Hepatocyte (in vitro differentiated cells): ENCODE data around the gene JAG1. TPM values are rescaled to one million over a fixed set of nuclear protein-coding genes. Genes with fewer than 3 reads are reported as not detected.

ENCODE experiments used
- DNase-seq: peaks from one replicate; pipeline ENCODE4 v3.0.0-alpha.2; 2016; ENCODE audit warnings: low spot score
- H2AFZ ChIP-seq: fragments of 200-600 bp; sonication (generic); 2 replicates; pipeline ENCODE4 v1.6.0; 2016; ENCODE audit warnings: antibody characterized with exemption, mild to moderate bottlenecking
- H3K27ac ChIP-seq: fragments of 200-600 bp; sonication (generic); 2 replicates; pipeline ENCODE4 v1.5.1; 2016; ENCODE audit warnings: mild to moderate bottlenecking
- H3K27me3 ChIP-seq: fragments of 200-600 bp; sonication (generic); 2 replicates; pipeline ENCODE4 v1.6.1; 2016
- H3K36me3 ChIP-seq: fragments of 200-600 bp; sonication (generic); replicated peaks from 2 replicates; pipeline ENCODE4 v1.5.1; 2016; ENCODE audit warnings: low read depth; ENCODE audit not compliant: insufficient read depth
- H3K4me1 ChIP-seq: fragments of 200-600 bp; sonication (generic); 2 replicates; pipeline ENCODE4 v1.5.1; 2016; ENCODE audit warnings: mild to moderate bottlenecking, moderate library complexity; ENCODE audit not compliant: insufficient read depth
- H3K4me2 ChIP-seq: fragments of 200-600 bp; sonication (generic); 2 replicates; pipeline ENCODE4 v1.6.0; 2016
- H3K4me3 ChIP-seq: fragments of 200-600 bp; sonication (generic); 2 replicates; pipeline ENCODE4 v1.5.1; 2016; ENCODE audit warnings: mild to moderate bottlenecking
- H3K79me2 ChIP-seq: fragments of 200-600 bp; sonication (generic); 2 replicates; pipeline ENCODE4 v1.6.0; 2017; ENCODE audit warnings: mild to moderate bottlenecking
- H3K9me2 ChIP-seq: fragments of 200-600 bp; sonication (generic); replicated peaks from 2 replicates; pipeline ENCODE4 v1.6.0; 2017; ENCODE audit warnings: mild to moderate bottlenecking; ENCODE audit not compliant: insufficient read depth
- H3K9me3 ChIP-seq: fragments of 200-600 bp; sonication (generic); 2 replicates; pipeline ENCODE4 v1.5.1; 2016; ENCODE audit warnings: low read depth, mild to moderate bottlenecking
- H4K20me1 ChIP-seq: fragments of 200-600 bp; sonication (generic); 2 replicates; pipeline ENCODE4 v1.6.0; 2016; ENCODE audit warnings: mild to moderate bottlenecking; ENCODE audit not compliant: insufficient read depth, poor library complexity, severe bottlenecking
- CTCF ChIP-seq: fragments of 200-600 bp; sonication (generic); IDR thresholded peaks from 2 replicates; pipeline ENCODE4 v1.5.1; 2016; ENCODE audit warnings: antibody characterized with exemption, mild to moderate bottlenecking; ENCODE audit not compliant: poor library complexity
- EZH2 ChIP-seq: fragments of 200-600 bp; sonication (generic); IDR thresholded peaks from 2 replicates; pipeline ENCODE4 v1.6.1; 2016; ENCODE audit warnings: antibody characterized with exemption, mild to moderate bottlenecking, borderline replicate concordance
- EZH2phosphoT487 ChIP-seq: fragments of 200-600 bp; sonication (generic); IDR thresholded peaks from one replicate; pipeline ENCODE4 v1.6.1; 2018; ENCODE audit warnings: antibody characterized with exemption, mild to moderate bottlenecking, low read depth, moderate library complexity; ENCODE audit not compliant: unreplicated experiment, severe bottlenecking
- WGBS: methylation state at CpG from one replicate; pipeline ENCODE4 v1.1.6; 2016; ENCODE audit warnings: low lambda C conversion rate; ENCODE audit errors: missing lambda C conversion rate; 5-methylcytosine and 5-hydroxymethylcytosine counted together
- polyA plus RNA-seq: library from polyadenylated mRNA; unstranded; fragments of >200 nt; fragmentation: Nextera tagmentation; extraction: Ambion mirVana; gene quantifications from 2 replicates; pipeline ENCODE4 v1.2.1, GENCODE V29; 2016
- total RNA-seq: library from RNA; depleted of rRNA; stranded (reverse); fragments of >200 nt; gene quantifications from 2 replicates; pipeline ENCODE4 v1.2.3, GENCODE V29; 2014

JAG1 gene
- total and polyA plus RNA-seq, 2 experiments from 2014 or later: 21.0 to 51.5 TPM

- peak overlapping the region; percentile 39 for H3K27ac ChIP-seq
- no peak overlapping the region for H3K4me3 ChIP-seq
- H3K27me3 ChIP-seq: no peaks in the 10 kb centered on the region
- H3K79me2 ChIP-seq: no peaks in the 10 kb centered on the region
- H3K9me3 ChIP-seq: no peaks in the 10 kb centered on the region
- peaks cover 39% of the 10 kb centered on the region for H3K4me1 ChIP-seq
- DNase-seq: no peak
- no peaks in the 10 kb centered on the region for H3K9me2 ChIP-seq
- H3K4me2 ChIP-seq: no peak overlapping the region
- TF ChIP-seq EZH2: no peak
- TF ChIP-seq EZH2phosphoT487: no peak
- no peak for TF ChIP-seq CTCF
- H2AFZ ChIP-seq: no peak overlapping the region
- no peaks in the 10 kb centered on the region for H3K36me3 ChIP-seq
- 68% methylated on average over 2 of the region's 2 CpGs for WGBS
- H4K20me1 ChIP-seq: no peaks in the 10 kb centered on the region
Measured at GRCh38 chr20:10720565-10720964, 46.8 kb upstream of the JAG1 start.

- no peaks in the 10 kb centered on the region for H3K27me3 ChIP-seq
- no peak for TF ChIP-seq EZH2phosphoT487
- no peak for TF ChIP-seq CTCF
- no peak for TF ChIP-seq EZH2
- H3K36me3 ChIP-seq: no peaks in the 10 kb centered on the region
- H3K9me2 ChIP-seq: no peaks in the 10 kb centered on the region
- DNase-seq: no peak
- H3K79me2 ChIP-seq: no peaks in the 10 kb centered on the region
- peak overlapping the region; percentile 39 for H3K27ac ChIP-seq
- H3K4me3 ChIP-seq: no peak overlapping the region
- no peak overlapping the region for H3K4me2 ChIP-seq
- H4K20me1 ChIP-seq: no peaks in the 10 kb centered on the region
- 63% methylated on average over 2 of the region's 2 CpGs for WGBS
- H3K4me1 ChIP-seq: peaks cover 45% of the 10 kb centered on the region
- H3K9me3 ChIP-seq: no peaks in the 10 kb centered on the region
- H2AFZ ChIP-seq: no peak overlapping the region
Measured at GRCh38 chr20:10719740-10720385, 46.1 kb upstream of the JAG1 start.

DNA sequence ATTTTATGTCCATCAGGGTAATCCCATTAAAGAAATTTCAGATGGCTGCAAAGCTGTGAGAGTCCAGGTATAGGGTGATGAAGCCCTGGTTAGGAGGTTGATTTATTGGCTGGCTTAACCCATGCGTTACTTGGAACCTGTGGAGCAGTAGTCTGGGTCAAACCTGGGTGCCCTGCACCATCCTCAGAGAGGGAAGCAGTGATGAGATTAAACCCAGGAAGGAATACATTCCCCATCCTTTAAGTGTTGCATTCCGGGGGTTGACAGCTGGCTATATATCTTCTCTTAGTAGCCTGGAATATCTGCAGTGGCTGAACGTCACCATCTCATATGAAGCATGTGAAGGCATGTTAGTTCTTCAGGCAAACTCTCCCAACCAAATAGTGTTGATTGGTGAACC, 44.9 kb upstream of the JAG1 start:
- Histone ChIP-seq H3K9me2 (no peaks in the 10 kb centered on the region), H4K20me1 (no peaks in the 10 kb centered on the region), H3K27me3 (no peaks in the 10 kb centered on the region), H3K4me2 (no peak overlapping the region), H3K9me3 (no peaks in the 10 kb centered on the region), H3K27ac (no peak overlapping the region), H3K4me1 (peaks cover 48% of the 10 kb centered on the region), H3K79me2 (no peaks in the 10 kb centered on the region), H3K36me3 (no peaks in the 10 kb centered on the region), H2AFZ (no peak overlapping the region), H3K4me3 (no peak overlapping the region)
- no peak for DNase-seq
- TF ChIP-seq CTCF (no peak), EZH2 (no peak), EZH2phosphoT487 (no peak)
- WGBS: 68% methylated on average over 3 of the region's 3 CpGs
